ENCODE measurements around the gene IRF2BP1. TPM values are rescaled to one million over a fixed set of nuclear protein-coding genes. Genes with fewer than 3 reads are reported as not detected.

Gene IRF2BP1
- total and polyA plus RNA-seq, 2 of the 13 experiments (the other 11 are each of a cell fraction or from before 2014, with no cell fraction given) = 4.3 to 14.3 TPM

DNA sequence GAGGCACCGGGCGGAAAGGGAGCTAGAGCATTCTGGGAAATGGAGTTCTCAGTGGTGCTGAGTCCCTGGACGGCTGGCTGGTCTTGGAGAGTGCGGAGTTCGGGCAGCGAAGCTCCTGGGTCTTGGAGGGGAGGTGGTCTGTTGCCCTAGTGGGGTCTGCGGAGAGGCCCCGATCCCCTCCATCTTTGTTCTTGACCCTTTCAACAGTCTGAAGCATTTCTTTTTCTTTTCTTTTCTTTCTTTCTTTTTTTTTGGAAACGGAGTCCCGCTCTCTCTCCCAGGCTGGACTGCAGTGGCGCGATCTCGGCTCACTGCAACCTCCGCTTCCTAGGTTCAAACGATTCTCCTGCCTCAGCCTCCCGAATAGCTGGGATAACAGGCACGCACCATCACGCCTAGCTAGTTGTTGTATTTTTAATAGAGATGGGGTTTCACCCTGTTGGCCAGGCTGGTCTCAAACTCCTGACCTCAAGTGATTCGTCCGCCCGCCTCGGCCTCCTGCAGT, 22.6 kb downstream of the IRF2BP1 start (continued):
- TF ChIP-seq, protein P1, sequence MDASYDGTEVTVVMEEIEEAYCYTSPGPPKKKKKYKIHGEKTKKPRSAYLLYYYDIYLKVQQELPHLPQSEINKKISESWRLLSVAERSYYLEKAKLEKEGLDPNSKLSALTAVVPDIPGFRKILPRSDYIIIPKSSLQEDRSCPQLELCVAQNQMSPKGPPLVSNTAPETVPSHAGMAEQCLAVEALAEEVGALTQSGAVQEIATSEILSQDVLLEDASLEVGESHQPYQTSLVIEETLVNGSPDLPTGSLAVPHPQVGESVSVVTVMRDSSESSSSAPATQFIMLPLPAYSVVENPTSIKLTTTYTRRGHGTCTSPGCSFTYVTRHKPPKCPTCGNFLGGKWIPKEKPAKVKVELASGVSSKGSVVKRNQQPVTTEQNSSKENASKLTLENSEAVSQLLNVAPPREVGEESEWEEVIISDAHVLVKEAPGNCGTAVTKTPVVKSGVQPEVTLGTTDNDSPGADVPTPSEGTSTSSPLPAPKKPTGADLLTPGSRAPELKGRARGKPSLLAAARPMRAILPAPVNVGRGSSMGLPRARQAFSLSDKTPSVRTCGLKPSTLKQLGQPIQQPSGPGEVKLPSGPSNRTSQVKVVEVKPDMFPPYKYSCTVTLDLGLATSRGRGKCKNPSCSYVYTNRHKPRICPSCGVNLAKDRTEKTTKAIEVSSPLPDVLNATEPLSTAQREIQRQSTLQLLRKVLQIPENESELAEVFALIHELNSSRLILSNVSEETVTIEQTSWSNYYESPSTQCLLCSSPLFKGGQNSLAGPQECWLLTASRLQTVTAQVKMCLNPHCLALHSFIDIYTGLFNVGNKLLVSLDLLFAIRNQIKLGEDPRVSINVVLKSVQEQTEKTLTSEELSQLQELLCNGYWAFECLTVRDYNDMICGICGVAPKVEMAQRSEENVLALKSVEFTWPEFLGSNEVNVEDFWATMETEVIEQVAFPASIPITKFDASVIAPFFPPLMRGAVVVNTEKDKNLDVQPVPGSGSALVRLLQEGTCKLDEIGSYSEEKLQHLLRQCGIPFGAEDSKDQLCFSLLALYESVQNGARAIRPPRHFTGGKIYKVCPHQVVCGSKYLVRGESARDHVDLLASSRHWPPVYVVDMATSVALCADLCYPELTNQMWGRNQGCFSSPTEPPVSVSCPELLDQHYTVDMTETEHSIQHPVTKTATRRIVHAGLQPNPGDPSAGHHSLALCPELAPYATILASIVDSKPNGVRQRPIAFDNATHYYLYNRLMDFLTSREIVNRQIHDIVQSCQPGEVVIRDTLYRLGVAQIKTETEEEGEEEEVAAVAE (CRISPR knock-in tag; IDR thresholded peaks at IDR 0.05; ENCODE audit: borderline replicate concordance) = no peak
- TF ChIP-seq TP53 (CRISPR knock-in tag; conservative IDR thresholded peaks at IDR 0.05) (no peak), ELF3 (CRISPR knock-in tag; IDR thresholded peaks at IDR 0.05) (no peak), HDAC2 (CRISPR knock-in tag; IDR thresholded peaks at IDR 0.05) (no peak), ZNF253 (CRISPR knock-in tag; IDR thresholded peaks at IDR 0.05; ENCODE audit: borderline replicate concordance) (no peak), CENPT (CRISPR knock-in tag; IDR thresholded peaks at IDR 0.05; ENCODE audit: low read depth) (no peak), GFI1 (CRISPR knock-in tag; IDR thresholded peaks at IDR 0.05; ENCODE audit: borderline replicate concordance) (no peak), SMAD3 (CRISPR knock-in tag; IDR thresholded peaks at IDR 0.05) (no peak), EEA1 (CRISPR knock-in tag; IDR thresholded peaks at IDR 0.05; ENCODE audit: borderline replicate concordance) (no peak), ERF (CRISPR knock-in tag; IDR thresholded peaks at IDR 0.05) (no peak), ZNF713 (CRISPR knock-in tag; IDR thresholded peaks at IDR 0.05) (no peak), MED1 (CRISPR knock-in tag; IDR thresholded peaks at IDR 0.05) (0 out of 2 replicates have a peak, but pooled peaks have one; percentile 4)
- TF ChIP-seq, protein P2, sequence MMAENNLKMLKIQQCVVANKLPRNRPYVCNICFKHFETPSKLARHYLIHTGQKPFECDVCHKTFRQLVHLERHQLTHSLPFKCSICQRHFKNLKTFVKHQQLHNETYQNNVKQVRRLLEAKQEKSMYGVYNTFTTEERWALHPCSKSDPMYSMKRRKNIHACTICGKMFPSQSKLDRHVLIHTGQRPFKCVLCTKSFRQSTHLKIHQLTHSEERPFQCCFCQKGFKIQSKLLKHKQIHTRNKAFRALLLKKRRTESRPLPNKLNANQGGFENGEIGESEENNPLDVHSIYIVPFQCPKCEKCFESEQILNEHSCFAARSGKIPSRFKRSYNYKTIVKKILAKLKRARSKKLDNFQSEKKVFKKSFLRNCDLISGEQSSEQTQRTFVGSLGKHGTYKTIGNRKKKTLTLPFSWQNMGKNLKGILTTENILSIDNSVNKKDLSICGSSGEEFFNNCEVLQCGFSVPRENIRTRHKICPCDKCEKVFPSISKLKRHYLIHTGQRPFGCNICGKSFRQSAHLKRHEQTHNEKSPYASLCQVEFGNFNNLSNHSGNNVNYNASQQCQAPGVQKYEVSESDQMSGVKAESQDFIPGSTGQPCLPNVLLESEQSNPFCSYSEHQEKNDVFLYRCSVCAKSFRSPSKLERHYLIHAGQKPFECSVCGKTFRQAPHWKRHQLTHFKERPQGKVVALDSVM (CRISPR knock-in tag; IDR thresholded peaks at IDR 0.05) = peak; percentile 64; the same call in 1 of the 2 replicates
- TF ChIP-seq, protein P3, sequence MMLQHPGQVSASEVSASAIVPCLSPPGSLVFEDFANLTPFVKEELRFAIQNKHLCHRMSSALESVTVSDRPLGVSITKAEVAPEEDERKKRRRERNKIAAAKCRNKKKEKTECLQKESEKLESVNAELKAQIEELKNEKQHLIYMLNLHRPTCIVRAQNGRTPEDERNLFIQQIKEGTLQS (CRISPR knock-in tag; IDR thresholded peaks at IDR 0.05) = no peak
- TF ChIP-seq, protein P4, sequence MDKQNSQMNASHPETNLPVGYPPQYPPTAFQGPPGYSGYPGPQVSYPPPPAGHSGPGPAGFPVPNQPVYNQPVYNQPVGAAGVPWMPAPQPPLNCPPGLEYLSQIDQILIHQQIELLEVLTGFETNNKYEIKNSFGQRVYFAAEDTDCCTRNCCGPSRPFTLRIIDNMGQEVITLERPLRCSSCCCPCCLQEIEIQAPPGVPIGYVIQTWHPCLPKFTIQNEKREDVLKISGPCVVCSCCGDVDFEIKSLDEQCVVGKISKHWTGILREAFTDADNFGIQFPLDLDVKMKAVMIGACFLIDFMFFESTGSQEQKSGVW (CRISPR knock-in tag; IDR thresholded peaks at IDR 0.05; ENCODE audit: borderline replicate concordance) = no peak
- TF ChIP-seq, protein P5, sequence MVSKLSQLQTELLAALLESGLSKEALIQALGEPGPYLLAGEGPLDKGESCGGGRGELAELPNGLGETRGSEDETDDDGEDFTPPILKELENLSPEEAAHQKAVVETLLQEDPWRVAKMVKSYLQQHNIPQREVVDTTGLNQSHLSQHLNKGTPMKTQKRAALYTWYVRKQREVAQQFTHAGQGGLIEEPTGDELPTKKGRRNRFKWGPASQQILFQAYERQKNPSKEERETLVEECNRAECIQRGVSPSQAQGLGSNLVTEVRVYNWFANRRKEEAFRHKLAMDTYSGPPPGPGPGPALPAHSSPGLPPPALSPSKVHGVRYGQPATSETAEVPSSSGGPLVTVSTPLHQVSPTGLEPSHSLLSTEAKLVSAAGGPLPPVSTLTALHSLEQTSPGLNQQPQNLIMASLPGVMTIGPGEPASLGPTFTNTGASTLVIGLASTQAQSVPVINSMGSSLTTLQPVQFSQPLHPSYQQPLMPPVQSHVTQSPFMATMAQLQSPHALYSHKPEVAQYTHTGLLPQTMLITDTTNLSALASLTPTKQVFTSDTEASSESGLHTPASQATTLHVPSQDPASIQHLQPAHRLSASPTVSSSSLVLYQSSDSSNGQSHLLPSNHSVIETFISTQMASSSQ (IDR thresholded peaks at IDR 0.05; ENCODE audit: low read depth) = peak; percentile 78; the same call in 1 of the 2 replicates
- TF ChIP-seq, protein P5 (CRISPR knock-in tag; IDR thresholded peaks at IDR 0.05; ENCODE audit: borderline replicate concordance) = no peak
- TF ChIP-seq, protein P6, sequence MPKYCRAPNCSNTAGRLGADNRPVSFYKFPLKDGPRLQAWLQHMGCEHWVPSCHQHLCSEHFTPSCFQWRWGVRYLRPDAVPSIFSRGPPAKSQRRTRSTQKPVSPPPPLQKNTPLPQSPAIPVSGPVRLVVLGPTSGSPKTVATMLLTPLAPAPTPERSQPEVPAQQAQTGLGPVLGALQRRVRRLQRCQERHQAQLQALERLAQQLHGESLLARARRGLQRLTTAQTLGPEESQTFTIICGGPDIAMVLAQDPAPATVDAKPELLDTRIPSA (CRISPR knock-in tag; IDR thresholded peaks at IDR 0.05; ENCODE audit: borderline replicate concordance) = no peak

Measured in HepG2 (cell line).